WTC11 (cell line): Measurements from ENCODE around the gene SLC26A8.

Experiments used
- NR2C2 ChIP-seq: sonication (generic); formaldehyde crosslinking; IDR thresholded peaks from 2 replicates; pipeline ENCODE4 v1.8.0; 2022; ENCODE audit warnings: mild to moderate bottlenecking, missing genetic modification reagents
- SP1 ChIP-seq: sonication (generic); formaldehyde crosslinking; conservative IDR thresholded peaks from 2 replicates; pipeline ENCODE4 v1.8.1; 2022; ENCODE audit warnings: missing genetic modification reagents
- TEAD4 ChIP-seq: sonication (generic); formaldehyde crosslinking; IDR thresholded peaks from 2 replicates; pipeline ENCODE4 v1.8.0; 2022; ENCODE audit warnings: mild to moderate bottlenecking, missing genetic modification reagents
- TP53 ChIP-seq: sonication (generic); formaldehyde crosslinking; IDR thresholded peaks from 2 replicates; pipeline ENCODE4 v1.8.1; 2023; ENCODE audit warnings: mild to moderate bottlenecking, missing genetic modification reagents
- ZNF232 ChIP-seq: sonication (generic); formaldehyde crosslinking; IDR thresholded peaks from 2 replicates; pipeline ENCODE4 v1.8.0; 2022; ENCODE audit warnings: mild to moderate bottlenecking, missing genetic modification reagents
- TF ChIP-seq, protein P1 (sequence below): sonication (generic); formaldehyde crosslinking; IDR thresholded peaks from 2 replicates; pipeline ENCODE4 v1.8.1; 2023; ENCODE audit warnings: mild to moderate bottlenecking, missing genetic modification reagents, moderate library complexity
- TF ChIP-seq, protein P2 (sequence below): fragments of 200-600 bp; IDR thresholded peaks from 2 replicates; pipeline ENCODE4 v1.8.0; 2022; ENCODE audit warnings: antibody characterized with exemption
- TF ChIP-seq, protein P3 (sequence below): sonication (generic); formaldehyde crosslinking; IDR thresholded peaks from 2 replicates; pipeline ENCODE4 v1.8.1; 2023; ENCODE audit warnings: mild to moderate bottlenecking, moderate library complexity, missing genetic modification reagents

DNA sequence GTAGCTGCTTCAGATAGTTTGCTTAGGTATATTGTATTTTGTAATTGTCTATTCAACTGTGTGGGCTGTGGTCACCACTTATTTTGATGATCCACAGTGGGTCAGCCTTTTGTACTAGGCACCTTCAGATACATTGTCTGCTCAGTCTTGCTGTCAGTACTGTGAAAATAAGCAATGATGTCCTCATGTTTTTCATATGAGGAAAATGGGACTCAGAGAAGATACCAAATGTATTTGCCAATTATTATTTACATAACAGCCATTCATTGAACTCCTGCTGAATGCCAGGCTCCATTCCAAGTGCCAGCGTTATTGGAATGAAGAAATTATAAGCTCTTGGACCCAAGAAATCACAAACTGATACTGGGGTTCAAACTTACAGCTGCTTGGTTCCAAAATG, 31.7 kb upstream of the SLC26A8 start:
- no peak for TF ChIP-seq SP1 (CRISPR knock-in tag)
- TF ChIP-seq NR2C2 (CRISPR knock-in tag): no peak
- TF ChIP-seq, protein P1, sequence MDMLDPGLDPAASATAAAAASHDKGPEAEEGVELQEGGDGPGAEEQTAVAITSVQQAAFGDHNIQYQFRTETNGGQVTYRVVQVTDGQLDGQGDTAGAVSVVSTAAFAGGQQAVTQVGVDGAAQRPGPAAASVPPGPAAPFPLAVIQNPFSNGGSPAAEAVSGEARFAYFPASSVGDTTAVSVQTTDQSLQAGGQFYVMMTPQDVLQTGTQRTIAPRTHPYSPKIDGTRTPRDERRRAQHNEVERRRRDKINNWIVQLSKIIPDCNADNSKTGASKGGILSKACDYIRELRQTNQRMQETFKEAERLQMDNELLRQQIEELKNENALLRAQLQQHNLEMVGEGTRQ: no peak
- no peak for TF ChIP-seq TP53
- TF ChIP-seq, protein P2, sequence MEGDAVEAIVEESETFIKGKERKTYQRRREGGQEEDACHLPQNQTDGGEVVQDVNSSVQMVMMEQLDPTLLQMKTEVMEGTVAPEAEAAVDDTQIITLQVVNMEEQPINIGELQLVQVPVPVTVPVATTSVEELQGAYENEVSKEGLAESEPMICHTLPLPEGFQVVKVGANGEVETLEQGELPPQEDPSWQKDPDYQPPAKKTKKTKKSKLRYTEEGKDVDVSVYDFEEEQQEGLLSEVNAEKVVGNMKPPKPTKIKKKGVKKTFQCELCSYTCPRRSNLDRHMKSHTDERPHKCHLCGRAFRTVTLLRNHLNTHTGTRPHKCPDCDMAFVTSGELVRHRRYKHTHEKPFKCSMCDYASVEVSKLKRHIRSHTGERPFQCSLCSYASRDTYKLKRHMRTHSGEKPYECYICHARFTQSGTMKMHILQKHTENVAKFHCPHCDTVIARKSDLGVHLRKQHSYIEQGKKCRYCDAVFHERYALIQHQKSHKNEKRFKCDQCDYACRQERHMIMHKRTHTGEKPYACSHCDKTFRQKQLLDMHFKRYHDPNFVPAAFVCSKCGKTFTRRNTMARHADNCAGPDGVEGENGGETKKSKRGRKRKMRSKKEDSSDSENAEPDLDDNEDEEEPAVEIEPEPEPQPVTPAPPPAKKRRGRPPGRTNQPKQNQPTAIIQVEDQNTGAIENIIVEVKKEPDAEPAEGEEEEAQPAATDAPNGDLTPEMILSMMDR: no peak
- TF ChIP-seq, protein P3, sequence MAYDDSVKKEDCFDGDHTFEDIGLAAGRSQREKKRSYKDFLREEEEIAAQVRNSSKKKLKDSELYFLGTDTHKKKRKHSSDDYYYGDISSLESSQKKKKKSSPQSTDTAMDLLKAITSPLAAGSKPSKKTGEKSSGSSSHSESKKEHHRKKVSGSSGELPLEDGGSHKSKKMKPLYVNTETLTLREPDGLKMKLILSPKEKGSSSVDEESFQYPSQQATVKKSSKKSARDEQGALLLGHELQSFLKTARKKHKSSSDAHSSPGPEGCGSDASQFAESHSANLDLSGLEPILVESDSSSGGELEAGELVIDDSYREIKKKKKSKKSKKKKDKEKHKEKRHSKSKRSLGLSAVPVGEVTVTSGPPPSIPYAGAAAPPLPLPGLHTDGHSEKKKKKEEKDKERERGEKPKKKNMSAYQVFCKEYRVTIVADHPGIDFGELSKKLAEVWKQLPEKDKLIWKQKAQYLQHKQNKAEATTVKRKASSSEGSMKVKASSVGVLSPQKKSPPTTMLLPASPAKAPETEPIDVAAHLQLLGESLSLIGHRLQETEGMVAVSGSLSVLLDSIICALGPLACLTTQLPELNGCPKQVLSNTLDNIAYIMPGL (CRISPR knock-in tag): no peak
- no peak for TF ChIP-seq TEAD4 (CRISPR knock-in tag)
- no peak for TF ChIP-seq ZNF232 (CRISPR knock-in tag)
